Common myeloid progenitor, CD34-positive (primary cell): ENCODE data around the gene SP8.

Source experiments
- CTCF ChIA-PET: fragments of 350-600 bp; sonication (Branson Sonifier 250); formaldehyde crosslinking; loops from one replicate; lab custom pipeline; 2021; ENCODE audit warnings: antibody characterized with exemption; lab: Charles Lee
- POLR2A ChIA-PET: fragments of 350-600 bp; sonication (Branson Sonifier 250); formaldehyde crosslinking; loops from one replicate; lab custom pipeline; 2021; ENCODE audit warnings: antibody characterized with exemption; lab: Charles Lee
- DNase-seq, 3 donors: peaks; one replicate each; pipeline versions ENCODE4 v3.0.0 to v3.0.0-alpha.2; 2013
- H3K27ac ChIP-seq, 2 experiments: 1 replicate in 1 of 2; 2 replicates in 1 of 2; pipeline ENCODE4 v1.7.0; 2013; ENCODE audit warnings: inconsistent platforms in 2 of 2, low read length in 2 of 2, mild to moderate bottlenecking in 2 of 2, low read depth in 1 of 2, moderate library complexity in 1 of 2; ENCODE audit not compliant: severe bottlenecking in 2 of 2, insufficient read depth in 1 of 2, poor library complexity in 1 of 2
- H3K27me3 ChIP-seq, 5 experiments: replicated peaks in 2 of 5; 1 replicate in 3 of 5; 2 replicates in 2 of 5; pipeline versions ENCODE4 v1.6.1 to v1.7.0; 2013; ENCODE audit warnings: low read length in 4 of 5, mild to moderate bottlenecking in 2 of 5, moderate library complexity in 2 of 5, inconsistent platforms in 1 of 5; ENCODE audit not compliant: insufficient read depth in 5 of 5, control insufficient read depth in 4 of 5
- H3K36me3 ChIP-seq, 4 experiments: 1 replicate in 2 of 4; 2 replicates in 2 of 4; pipeline versions ENCODE4 v1.6.1 to v1.7.0; 2013; ENCODE audit warnings: low read length in 3 of 4, control low read depth in 1 of 4, mild to moderate bottlenecking in 1 of 4; ENCODE audit not compliant: control insufficient read depth in 4 of 4, insufficient read depth in 4 of 4
- H3K4me1 ChIP-seq, 4 experiments: 1 replicate in 3 of 4; 2 replicates in 1 of 4; pipeline versions ENCODE4 v1.6.1 to v1.7.1; 2013; ENCODE audit warnings: low read length in 3 of 4, mild to moderate bottlenecking in 3 of 4, control low read depth in 1 of 4, inconsistent platforms in 1 of 4, moderate library complexity in 1 of 4; ENCODE audit not compliant: control insufficient read depth in 4 of 4, insufficient read depth in 4 of 4; ENCODE audit errors: control extremely low read depth in 1 of 4
- H3K4me3 ChIP-seq, 7 experiments: 1 replicate in 4 of 7; 2 replicates in 3 of 7; pipeline versions ENCODE4 v1.5.1 to v1.7.0; 2013; ENCODE audit warnings: mild to moderate bottlenecking in 7 of 7, low read length in 6 of 7, moderate library complexity in 6 of 7, inconsistent platforms in 2 of 7, low read depth in 2 of 7, control low read depth in 1 of 7; ENCODE audit not compliant: insufficient read depth in 4 of 7, control insufficient read depth in 1 of 7; ENCODE audit errors: extremely low read depth in 1 of 7
- H3K9me3 ChIP-seq, 5 experiments: 1 replicate in 4 of 5; 2 replicates in 1 of 5; pipeline versions ENCODE4 v1.6.1 to v1.7.1; 2013; ENCODE audit warnings: low read length in 4 of 5, mild to moderate bottlenecking in 2 of 5, inconsistent platforms in 1 of 5, low read depth in 1 of 5, moderate library complexity in 1 of 5; ENCODE audit not compliant: control insufficient read depth in 4 of 5, insufficient read depth in 2 of 5; ENCODE audit errors: control extremely low read depth in 1 of 5
- WGBS: methylation state at CpG from one replicate; pipeline ENCODE4 v1.1.5; 2013; ENCODE audit not compliant: insufficient coverage; 5-methylcytosine and 5-hydroxymethylcytosine counted together

The SP8 gene

DNA sequence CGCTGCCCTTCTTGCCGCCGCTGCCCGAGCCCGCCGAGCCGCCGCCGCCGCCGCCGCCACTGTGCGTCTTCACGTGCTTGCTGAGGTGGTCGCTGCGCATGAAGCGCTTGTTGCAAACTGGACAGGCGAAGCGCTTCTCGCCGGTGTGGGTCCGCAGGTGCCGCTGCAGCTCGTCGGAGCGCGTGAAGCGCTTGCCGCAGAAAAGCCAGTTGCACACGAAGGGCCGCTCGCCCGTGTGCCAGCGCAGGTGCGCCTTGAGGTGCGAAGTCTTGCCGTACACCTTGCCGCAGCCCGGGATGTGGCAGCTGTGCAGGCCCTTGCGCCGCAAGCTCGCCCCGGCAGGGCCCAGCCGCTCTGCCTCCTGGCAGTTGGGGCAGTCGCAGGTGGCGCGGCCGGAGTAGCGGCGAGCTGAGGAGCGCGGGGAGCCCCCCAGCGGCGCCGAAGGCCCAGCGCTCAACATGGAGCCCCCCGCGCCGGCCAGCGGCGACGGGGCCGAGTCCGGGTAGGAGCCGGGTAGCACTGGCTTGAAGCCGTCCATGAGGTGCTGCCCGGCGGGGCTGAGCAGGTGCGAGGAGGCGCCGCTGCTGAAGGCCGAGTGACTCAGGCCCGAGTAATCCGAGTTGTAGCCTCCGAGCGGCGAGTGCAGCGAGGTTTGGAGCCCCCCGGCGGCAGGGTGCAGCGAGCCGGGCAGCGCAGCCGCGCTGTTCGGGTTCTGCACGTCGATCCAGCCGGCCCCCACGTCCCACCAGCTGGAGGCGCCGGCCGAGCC is 2.1 kb downstream of the SP8 start:
- Histone ChIP-seq H3K4me3 (peak overlapping the region in 5 of 7 experiments; percentile 38 to 45 (median 40)), H3K27ac (no peak overlapping the region), H3K4me1 (peaks cover 0 to 34% (median 30%) of the 10 kb centered on the region in 4 experiments), H3K9me3 (no peaks in the 10 kb centered on the region), H3K36me3 (no peaks in the 10 kb centered on the region), H3K27me3 (peaks cover 33 to 100% (median 53%) of the 10 kb centered on the region in 5 experiments)
- DNase-seq = peak in 2 of 3 donors; percentile 53 to 62
- WGBS = 3% methylated on average over 91 of the region's 93 CpGs
- ChIA-PET POLR2A (no interaction called here), CTCF (interaction anchor here (1.4 to 1.5 kb wide), 2 partner anchors 15 to 1038 kb away, joined by 4 read pairs; no protein-coding TSS in a partner anchor)

- 0% methylated on average over 25 of the region's 49 CpGs for WGBS
Measured at GRCh38 chr7:20783700-20784387, 2.8 kb downstream of the SP8 start.

DNA sequence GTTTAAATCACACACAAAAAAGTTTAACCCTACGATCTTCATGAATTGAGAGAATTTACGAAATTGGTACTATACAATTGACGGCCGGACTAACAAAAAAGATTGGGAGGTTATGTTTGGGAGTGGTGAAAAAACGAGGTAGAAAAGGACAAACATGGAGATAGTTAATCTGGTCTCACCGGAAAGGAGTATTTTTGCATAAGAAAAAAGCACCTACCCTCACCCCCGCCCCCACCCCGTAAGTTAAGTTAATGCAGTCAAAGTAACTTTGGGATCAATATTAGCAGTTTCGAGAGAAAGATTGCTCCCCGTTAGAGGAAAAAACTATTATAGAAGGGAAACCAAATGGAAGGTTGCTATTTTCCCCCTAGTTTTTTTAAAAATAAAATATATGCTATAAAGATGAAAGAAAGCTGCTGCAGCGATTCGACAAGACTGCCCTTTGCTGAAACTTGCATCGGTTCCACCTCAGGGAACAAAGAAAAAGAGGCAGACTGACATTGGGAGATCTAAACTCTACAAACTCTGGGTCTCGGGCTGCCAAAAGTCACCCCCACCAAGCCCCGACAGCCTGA is 3.5 kb downstream of the SP8 start:
- 6% methylated on average over 9 of the region's 15 CpGs for WGBS
- Histone ChIP-seq H3K36me3 (no peaks in the 10 kb centered on the region), H3K27ac (no peak overlapping the region), H3K4me1 (peaks cover 0 to 37% (median 33%) of the 10 kb centered on the region in 4 experiments), H3K27me3 (peaks cover 32 to 100% (median 57%) of the 10 kb centered on the region in 5 experiments), H3K4me3 (peak overlapping the region in 1 of 7 experiments; percentile 65), H3K9me3 (no peaks in the 10 kb centered on the region)
- CTCF ChIA-PET = interaction anchor here (1.4 to 3.8 kb wide), 3 partner anchors 9 to 1036 kb away, joined by 4 to 37 read pairs (median 4); no protein-coding TSS in a partner anchor
- POLR2A ChIA-PET = no interaction called here
- DNase-seq = no peak

More at GRCh38 chr7:20783700-20784387, 2.8 kb downstream of the SP8 start:
- DNase-seq = peak in 2 of 3 donors; percentile 64 to 68
- Histone ChIP-seq H3K27ac (no peak overlapping the region), H3K9me3 (no peaks in the 10 kb centered on the region), H3K27me3 (peaks cover 33 to 100% (median 56%) of the 10 kb centered on the region in 5 experiments), H3K4me3 (peak overlapping the region in 6 of 7 experiments; percentile 11 to 65 (median 42)), H3K36me3 (no peaks in the 10 kb centered on the region), H3K4me1 (peaks cover 0 to 34% (median 30%) of the 10 kb centered on the region in 4 experiments)
- POLR2A ChIA-PET = no interaction called here
- CTCF ChIA-PET = interaction anchor here (1.4 to 1.5 kb wide), 2 partner anchors 16 to 1037 kb away, joined by 4 read pairs; no protein-coding TSS in a partner anchor

DNA sequence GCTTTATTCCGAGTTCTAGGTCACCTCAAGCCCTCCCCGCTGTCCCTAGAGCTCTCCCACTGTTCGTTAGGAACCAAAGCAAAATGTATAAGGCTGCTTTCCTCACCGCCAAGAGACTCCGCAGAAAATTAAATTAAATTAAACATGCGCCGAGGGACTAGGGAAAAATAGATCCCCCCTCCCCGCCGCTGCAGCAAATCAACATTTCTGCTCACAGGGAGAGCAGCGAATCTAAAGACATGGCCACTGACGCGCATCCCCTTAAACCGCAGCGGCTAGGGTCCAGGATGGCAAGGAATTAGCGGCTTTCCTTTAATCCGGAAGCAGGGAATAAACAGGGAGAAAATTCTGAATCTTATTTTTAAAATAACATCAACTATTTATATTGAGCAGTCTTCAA is 7.6 kb downstream of the SP8 start:
- CTCF ChIA-PET = interaction anchor here (1.3 to 9.2 kb wide), 2 partner anchors 27 to 475 kb away, joined by 4 to 88 read pairs; no protein-coding TSS in a partner anchor
- peaks cover 32 to 99% (median 62%) of the 10 kb centered on the region in 5 experiments for H3K27me3 ChIP-seq

GRCh38 chr7:20778063-20778721 is 8.5 kb downstream of the SP8 start:
- Histone ChIP-seq H3K36me3 (no peaks in the 10 kb centered on the region), H3K27ac (no peak overlapping the region), H3K4me1 (peaks cover 0 to 12% (median 11%) of the 10 kb centered on the region in 4 experiments), H3K4me3 (peak overlapping the region in 4 of 7 experiments; percentile 46 to 63 (median 56)), H3K9me3 (no peaks in the 10 kb centered on the region), H3K27me3 (peaks cover 32 to 94% (median 59%) of the 10 kb centered on the region in 5 experiments)
- 1% methylated on average over 53 of the region's 63 CpGs for WGBS
- ChIA-PET POLR2A (no interaction called here), CTCF (interaction anchor here (0.8 to 9.2 kb wide), 4 partner anchors 14 to 476 kb away, joined by 3 to 88 read pairs (median 4); no protein-coding TSS in a partner anchor)
- peak in 2 of 3 donors; percentile 50 to 60 for DNase-seq

More for the DNA sequence above, 7.6 kb downstream of the SP8 start:
- Histone ChIP-seq H3K4me3 (no peak overlapping the region), H3K27ac (no peak overlapping the region), H3K9me3 (no peaks in the 10 kb centered on the region), H3K36me3 (no peaks in the 10 kb centered on the region), H3K4me1 (peaks cover 0 to 18% (median 13%) of the 10 kb centered on the region in 4 experiments)
- 21% methylated on average over 12 of the region's 16 CpGs for WGBS
- POLR2A ChIA-PET = no interaction called here
- peak in 1 of 3 donors; percentile 8 for DNase-seq

GRCh38 chr7:20777377-20778062 is 9.2 kb downstream of the SP8 start:
- H3K4me1 ChIP-seq = peaks cover 0 to 12% (median 11%) of the 10 kb centered on the region in 4 experiments
- H3K9me3 ChIP-seq = no peaks in the 10 kb centered on the region
- peak in 1 of 3 donors; percentile 25 for DNase-seq
- ChIA-PET CTCF (interaction anchor here (1.0 to 9.2 kb wide), 4 partner anchors 15 to 990 kb away, joined by 3 to 88 read pairs (median 5); no protein-coding TSS in a partner anchor), POLR2A (no interaction called here)
- H3K4me3 ChIP-seq = peak overlapping the region in 4 of 7 experiments; percentile 37 to 63 (median 56)
- H3K27ac ChIP-seq = no peak overlapping the region
- peaks cover 31 to 94% (median 55%) of the 10 kb centered on the region in 5 experiments for H3K27me3 ChIP-seq
- 3% methylated on average over 27 of the region's 30 CpGs for WGBS
- no peaks in the 10 kb centered on the region for H3K36me3 ChIP-seq
